A549 (cell line): Measurements from ENCODE around the gene DPP7. TPM values are rescaled to one million over a fixed set of nuclear protein-coding genes. Genes with fewer than 3 reads are reported as not detected.

Experiments
- ATAC-seq, 2 experiments: fragments of 200-7000 bp in 1 of 2; fragments of >200 bp in 1 of 2; cut with Nextera tagmentation in 1 of 2; cut with Tn5 transposase in 1 of 2; 3 replicates each; pipeline versions ENCODE4 v1.8.0 to v1.9.1; 2018 to 2020; ENCODE audit warnings: mild to moderate bottlenecking in 1 of 2, moderate library complexity in 1 of 2
- CTCF ChIA-PET: fragments of 300-600 bp; sonication (Branson Sonifier 250); formaldehyde crosslinking; extraction: SDS; loops from one replicate; lab custom pipeline; 2021; ENCODE audit warnings: antibody characterized with exemption, inconsistent platforms; lab: Yijun Ruan, JAX
- POLR2A ChIA-PET: fragments of 350-600 bp; formaldehyde crosslinking; extraction: SDS; loops from one replicate; lab custom pipeline; 2021; ENCODE audit warnings: antibody characterized with exemption, inconsistent platforms; lab: Yijun Ruan, JAX
- DNase-seq, 2 experiments: peaks; one replicate each; pipeline versions ENCODE4 v3.0.0 to v3.0.0-alpha.2; 2011 to 2016; ENCODE audit warnings: low read depth in 1 of 2, low spot score in 1 of 2
- FAIRE-seq: peaks from 2 replicates; lab custom pipeline; 2011; peaks lifted over from hg19 to GRCh38; lab: Jason Lieb, UNC
- H3K27ac ChIP-seq, 2 experiments: fragments of >200 bp; sonication (Bioruptor Twin); formaldehyde crosslinking; 3 replicates each; pipeline ENCODE4 v1.5.1; 2016 to 2017
- H3K4me1 ChIP-seq: fragments of >200 bp; sonication (Bioruptor Twin); formaldehyde crosslinking; 3 replicates; pipeline ENCODE4 v1.6.1; 2016
- H3K4me2 ChIP-seq: fragments of >200 bp; sonication (Bioruptor Twin); formaldehyde crosslinking; 3 replicates; pipeline ENCODE4 v1.6.1; 2016
- H3K4me3 ChIP-seq: fragments of >200 bp; sonication (Bioruptor Twin); formaldehyde crosslinking; 3 replicates; pipeline ENCODE4 v1.5.1; 2016
- H3K9me3 ChIP-seq: fragments of >200 bp; sonication (Bioruptor Twin); formaldehyde crosslinking; 3 replicates; pipeline ENCODE4 v1.6.1; 2016
- CBX8 ChIP-seq: fragments of 200-600 bp; sonication (generic); IDR thresholded peaks from 2 replicates; pipeline ENCODE4 v1.6.1; 2016
- CEBPB ChIP-seq, 2 experiments: fragments of >200 bp in 1 of 2; sonication (Bioruptor Twin) in 1 of 2; formaldehyde crosslinking in 1 of 2; IDR thresholded peaks; 2 replicates each; pipeline ENCODE4 v1.6.1; 2012 to 2016
- CHD4 ChIP-seq: fragments of 200-600 bp; sonication (generic); IDR thresholded peaks from 2 replicates; pipeline ENCODE4 v1.6.1; 2016; ENCODE audit warnings: antibody characterized with exemption, mild to moderate bottlenecking, borderline replicate concordance
- GATA3 ChIP-seq: IDR thresholded peaks from 2 replicates; pipeline ENCODE4 v1.6.1; 2012; ENCODE audit warnings: borderline replicate concordance
- JUN ChIP-seq, 2 experiments: fragments of >200 bp; sonication (Bioruptor Twin); formaldehyde crosslinking; IDR thresholded peaks; 2 replicates in 1 of 2; 3 replicates in 1 of 2; pipeline ENCODE4 v1.6.1; 2016 to 2017
- POLR2A ChIP-seq: IDR thresholded peaks from 2 replicates; pipeline ENCODE4 v1.6.1; 2012; ENCODE audit warnings: mild to moderate bottlenecking, low read length
- RARB ChIP-seq: fragments of 250-450 bp; sonication (Bioruptor Pico); IDR thresholded peaks from 2 replicates; pipeline ENCODE4 v1.8.0; 2021; ENCODE audit warnings: mild to moderate bottlenecking, moderate library complexity
- REST ChIP-seq: fragments of 200-600 bp; sonication (generic); IDR thresholded peaks from 2 replicates; pipeline ENCODE4 v1.6.1; 2016; ENCODE audit warnings: antibody characterized with exemption, mild to moderate bottlenecking, moderate library complexity
- RFX5 ChIP-seq: fragments of 450-650 bp; IDR thresholded peaks from 2 replicates; pipeline ENCODE4 v1.7.1; 2014; ENCODE audit warnings: antibody characterized with exemption, mild to moderate bottlenecking, moderate library complexity
- WGBS: methylation state at CpG from one replicate; pipeline ENCODE4 v1.1.6; 2017; ENCODE audit errors: missing lambda C conversion rate; 5-methylcytosine and 5-hydroxymethylcytosine counted together
- polyA plus RNA-seq, 4 experiments: library from polyadenylated mRNA; depleted of rRNA in 3 of 4; stranded (reverse); fragments of >200 nt; fragmentation: RNase III in 1 of 4; extraction: RNeasy Plus Mini Kit Qiagen cat#74134 plus additional on column Dnase treatment in 1 of 4; gene quantifications; 2 replicates in 3 of 4; 3 replicates in 1 of 4; pipeline ENCODE4 v1.2.3, GENCODE V29; 2011 to 2017
- TF ChIP-seq, protein P1 (sequence below): fragments of >200 bp; sonication (Bioruptor Twin); formaldehyde crosslinking; IDR thresholded peaks from 3 replicates; pipeline ENCODE4 v1.5.1; 2016
- TF ChIP-seq, protein P2 (sequence below): IDR thresholded peaks from 2 replicates; pipeline ENCODE4 v1.6.1; 2012

Gene DPP7
- polyA plus RNA-seq, 2 of the 4 experiments (the other 2 are of a cell fraction), result 27.6 to 71.8 TPM

GRCh38 chr9:137077010-137077747 is 37.4 kb downstream of the DPP7 start, which contains the start of gene UAP1L1 (continued):
- TF ChIP-seq, protein P1, sequence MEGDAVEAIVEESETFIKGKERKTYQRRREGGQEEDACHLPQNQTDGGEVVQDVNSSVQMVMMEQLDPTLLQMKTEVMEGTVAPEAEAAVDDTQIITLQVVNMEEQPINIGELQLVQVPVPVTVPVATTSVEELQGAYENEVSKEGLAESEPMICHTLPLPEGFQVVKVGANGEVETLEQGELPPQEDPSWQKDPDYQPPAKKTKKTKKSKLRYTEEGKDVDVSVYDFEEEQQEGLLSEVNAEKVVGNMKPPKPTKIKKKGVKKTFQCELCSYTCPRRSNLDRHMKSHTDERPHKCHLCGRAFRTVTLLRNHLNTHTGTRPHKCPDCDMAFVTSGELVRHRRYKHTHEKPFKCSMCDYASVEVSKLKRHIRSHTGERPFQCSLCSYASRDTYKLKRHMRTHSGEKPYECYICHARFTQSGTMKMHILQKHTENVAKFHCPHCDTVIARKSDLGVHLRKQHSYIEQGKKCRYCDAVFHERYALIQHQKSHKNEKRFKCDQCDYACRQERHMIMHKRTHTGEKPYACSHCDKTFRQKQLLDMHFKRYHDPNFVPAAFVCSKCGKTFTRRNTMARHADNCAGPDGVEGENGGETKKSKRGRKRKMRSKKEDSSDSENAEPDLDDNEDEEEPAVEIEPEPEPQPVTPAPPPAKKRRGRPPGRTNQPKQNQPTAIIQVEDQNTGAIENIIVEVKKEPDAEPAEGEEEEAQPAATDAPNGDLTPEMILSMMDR, result no peak

DNA sequence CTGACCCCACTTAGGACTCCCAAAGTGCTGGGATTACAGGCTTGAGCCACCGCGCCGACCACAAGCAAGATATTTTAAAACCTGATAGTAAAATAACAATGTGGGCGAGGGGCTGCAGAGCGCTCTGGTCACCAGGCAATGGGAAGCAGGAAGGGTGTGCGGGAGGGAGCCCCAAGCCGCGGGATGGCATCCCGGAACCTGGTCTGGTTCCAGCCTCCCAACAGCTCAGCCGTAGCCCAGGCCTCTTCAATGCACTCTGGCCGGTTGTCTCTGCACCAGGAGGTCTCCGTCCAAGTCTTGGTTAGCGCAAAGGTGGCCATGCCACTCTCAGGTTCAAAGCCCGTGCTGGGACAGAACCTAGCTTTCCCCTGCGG is 37.9 kb downstream of the DPP7 start:
- DNase-seq, result no peak
- Histone ChIP-seq H3K9me3 (no peaks in the 10 kb centered on the region), H3K27ac (peak overlapping the region; percentile 72 to 92; a peak in 5 of 6 replicates), H3K4me3 (peak overlapping the region; percentile 66), H3K4me1 (peaks cover 11% of the 10 kb centered on the region), H3K4me2 (peak overlapping the region; percentile 95)
- WGBS, result 84% methylated on average over 14 of the region's 15 CpGs
- ATAC-seq, result peak in 1 of 2 experiments; percentile 12; a peak in 1 of 6 replicates
- CTCF ChIA-PET, result interaction anchor here (1.2 to 24.0 kb wide), 8 partner anchors 9 to 160 kb away, joined by 3 to 321 read pairs (median 8); partner anchors contain the start of genes ABCA2, MAN1B1, NPDC1 and SAPCD2
- no peak for TF ChIP-seq REST
- no peak for TF ChIP-seq POLR2A
- no peak for TF ChIP-seq RFX5
- TF ChIP-seq JUN (IDR thresholded peaks at IDR 0.05), result no peak
- no peak for TF ChIP-seq RARB (CRISPR knock-in tag)
- TF ChIP-seq CBX8, result no peak
- TF ChIP-seq CHD4, result no peak
- FAIRE-seq, result no peak
- POLR2A ChIA-PET, result interaction anchor here (1.1 kb wide), 1 partner anchor 10 kb away, joined by 4 read pairs; the partner anchor contains the start of gene MAN1B1

- TF ChIP-seq GATA3, result no peak
- TF ChIP-seq CEBPB (IDR thresholded peaks at IDR 0.05), result peak in 1 of 2 experiments; percentile 73; a peak in 1 of 4 replicates
- TF ChIP-seq, protein P2, sequence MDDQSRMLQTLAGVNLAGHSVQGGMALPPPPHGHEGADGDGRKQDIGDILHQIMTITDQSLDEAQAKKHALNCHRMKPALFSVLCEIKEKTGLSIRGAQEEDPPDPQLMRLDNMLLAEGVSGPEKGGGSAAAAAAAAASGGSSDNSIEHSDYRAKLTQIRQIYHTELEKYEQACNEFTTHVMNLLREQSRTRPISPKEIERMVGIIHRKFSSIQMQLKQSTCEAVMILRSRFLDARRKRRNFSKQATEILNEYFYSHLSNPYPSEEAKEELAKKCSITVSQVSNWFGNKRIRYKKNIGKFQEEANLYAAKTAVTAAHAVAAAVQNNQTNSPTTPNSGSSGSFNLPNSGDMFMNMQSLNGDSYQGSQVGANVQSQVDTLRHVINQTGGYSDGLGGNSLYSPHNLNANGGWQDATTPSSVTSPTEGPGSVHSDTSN, result no peak
- no peak overlapping the region for H3K27ac ChIP-seq
- 85% methylated on average over 12 of the region's 12 CpGs for WGBS
- DNase-seq, result no peak
- FAIRE-seq, result no peak
- no peaks in the 10 kb centered on the region for H3K9me3 ChIP-seq
- no peak overlapping the region for H3K4me2 ChIP-seq
- ChIA-PET CTCF (interaction anchor here (1.9 to 24.0 kb wide), 6 partner anchors 7 to 161 kb away, joined by 6 to 321 read pairs (median 13); partner anchors contain the start of genes ABCA2, MAN1B1, NPDC1 and SAPCD2), POLR2A (no interaction called here)
- H3K4me3 ChIP-seq, result no peak overlapping the region
- H3K4me1 ChIP-seq, result peaks cover 17% of the 10 kb centered on the region
- no peak for ATAC-seq
These were observed 39.2 kb downstream of the DPP7 start for GRCh38 chr9:137075275-137075775.
